HG03066 (cell line): ENCODE data around the gene DYNC1LI1.

Experiments used
- ATAC-seq: cut with Tn5 transposase; IDR thresholded peaks from one replicate; pipeline ENCODE4 v1.9.1; 2021; ENCODE audit warnings: low read depth; ENCODE audit not compliant: unreplicated experiment

Gene DYNC1LI1

DNA sequence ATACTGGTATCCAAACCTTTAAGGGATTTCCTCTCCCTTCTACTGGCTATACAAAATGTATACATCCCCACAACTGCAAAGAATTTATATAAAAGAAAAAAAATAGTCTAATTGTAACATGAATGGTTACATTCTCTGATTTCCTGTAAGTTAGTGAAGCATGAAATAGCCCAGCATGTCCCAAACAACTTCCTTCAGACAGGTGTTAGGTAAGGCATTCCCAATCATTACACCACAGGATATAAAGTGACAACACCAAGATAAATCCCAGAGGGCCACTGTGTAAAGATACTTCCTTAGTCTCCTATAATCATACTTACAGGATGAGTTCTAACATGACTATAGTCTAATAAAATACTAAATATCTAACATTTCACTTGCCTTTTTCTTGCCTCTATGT, 75.6 kb downstream of the DYNC1LI1 start:
- ATAC-seq = no peak

DNA sequence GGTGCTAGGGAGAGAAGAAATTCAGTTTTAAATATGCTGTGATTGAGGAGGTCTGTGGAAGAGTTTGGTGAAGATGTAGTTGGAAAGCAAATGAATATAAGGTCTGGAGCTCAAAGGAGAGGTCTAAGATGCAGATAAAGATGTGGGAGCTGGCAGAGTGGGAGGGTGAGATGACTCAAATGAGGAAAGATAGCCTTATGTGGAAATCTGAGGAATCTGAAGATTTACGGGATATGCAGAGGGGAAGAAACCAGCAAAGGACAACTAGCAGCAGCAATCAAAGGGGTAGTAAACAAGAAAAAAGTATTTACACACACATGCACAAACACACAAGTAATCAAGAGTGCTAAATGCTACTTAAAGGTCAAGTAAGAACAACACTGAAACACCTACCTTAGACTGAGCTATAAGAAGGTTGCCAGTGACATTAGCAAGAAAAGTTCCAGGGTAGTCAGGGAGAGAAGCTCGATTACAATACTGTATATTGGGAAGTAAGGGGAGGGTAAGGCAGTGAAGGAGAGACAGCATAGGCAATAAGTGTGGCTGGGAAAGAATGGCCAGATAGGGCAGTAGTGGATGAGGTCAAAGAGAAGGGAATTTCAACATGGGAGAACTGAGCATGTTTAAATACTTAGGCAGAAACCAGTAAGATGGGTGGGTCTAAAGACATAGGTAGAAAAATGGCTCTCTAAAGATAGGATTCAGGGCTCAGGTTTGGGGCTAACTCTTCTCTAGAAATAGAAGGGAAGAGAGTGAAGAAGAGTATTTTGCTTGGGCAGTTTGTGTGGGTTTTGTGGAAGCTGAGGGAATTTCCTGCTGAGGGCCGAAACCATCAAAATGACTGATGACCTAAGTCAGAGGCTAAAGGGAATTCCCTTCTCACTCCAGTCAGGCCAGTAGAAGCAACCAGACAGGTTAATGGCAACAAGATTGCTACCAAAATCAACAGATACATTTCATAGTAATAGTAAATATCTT, 76.9 kb downstream of the DYNC1LI1 start:
- peak; percentile 87 for ATAC-seq

DNA sequence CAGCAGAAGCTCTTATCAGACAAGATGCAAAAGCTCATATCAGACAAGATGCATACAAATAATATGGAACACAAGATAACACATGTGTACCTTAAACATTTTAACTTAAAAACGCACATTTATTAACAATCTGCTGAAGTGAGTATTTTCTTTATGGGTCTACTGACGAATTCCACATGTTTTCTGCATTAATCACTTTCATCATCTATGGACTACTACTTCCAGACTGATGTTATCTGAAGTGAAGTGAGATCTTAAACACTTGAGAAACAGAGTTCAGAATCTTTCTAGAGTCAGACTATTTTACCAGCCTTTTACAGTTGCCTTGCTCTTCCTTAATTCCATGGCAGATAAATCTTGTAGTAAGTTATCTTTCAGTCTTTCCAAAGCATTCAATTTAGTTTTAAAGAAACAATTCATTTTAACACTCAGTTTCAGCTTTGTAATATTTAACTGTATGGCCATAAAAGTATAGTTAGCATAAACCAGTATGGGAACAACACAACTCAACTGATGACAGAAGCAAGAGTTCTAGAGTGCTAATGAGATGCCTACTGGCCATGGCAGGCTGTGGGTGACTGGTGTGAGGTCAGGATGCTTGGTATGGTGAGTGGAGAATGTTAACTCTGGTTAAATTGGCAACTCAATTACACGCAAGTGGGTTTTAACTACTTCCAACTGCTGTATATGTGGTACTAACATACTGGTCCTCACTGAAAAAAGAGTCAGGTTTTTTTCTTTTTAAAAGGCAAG, 77.8 kb downstream of the DYNC1LI1 start:
- no peak for ATAC-seq

DNA sequence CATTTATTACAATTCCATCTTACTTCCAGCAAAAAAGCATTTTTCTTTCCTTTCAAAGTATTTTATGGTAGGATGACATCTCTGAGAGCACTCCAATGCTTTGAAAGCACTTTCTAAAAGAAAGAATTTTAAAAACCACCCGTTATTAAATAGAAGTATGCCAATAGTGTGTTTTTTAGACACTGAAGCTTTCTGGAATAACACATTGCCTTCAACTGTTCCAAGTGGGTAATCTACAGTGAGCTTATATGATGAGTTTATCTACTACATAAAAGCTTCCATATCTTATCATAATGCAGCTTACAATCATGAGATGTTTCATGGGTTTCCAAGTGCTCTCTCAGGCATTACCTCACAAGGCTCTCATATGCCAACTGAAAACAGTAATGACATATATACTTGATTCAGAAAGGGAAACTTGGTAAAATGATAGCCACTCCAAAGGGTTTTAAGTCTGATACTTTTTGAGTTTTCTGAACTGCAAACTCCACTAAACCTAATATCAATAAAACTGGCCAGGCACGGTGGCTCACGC, 82.1 kb downstream of the DYNC1LI1 start:
- no peak for ATAC-seq

DNA sequence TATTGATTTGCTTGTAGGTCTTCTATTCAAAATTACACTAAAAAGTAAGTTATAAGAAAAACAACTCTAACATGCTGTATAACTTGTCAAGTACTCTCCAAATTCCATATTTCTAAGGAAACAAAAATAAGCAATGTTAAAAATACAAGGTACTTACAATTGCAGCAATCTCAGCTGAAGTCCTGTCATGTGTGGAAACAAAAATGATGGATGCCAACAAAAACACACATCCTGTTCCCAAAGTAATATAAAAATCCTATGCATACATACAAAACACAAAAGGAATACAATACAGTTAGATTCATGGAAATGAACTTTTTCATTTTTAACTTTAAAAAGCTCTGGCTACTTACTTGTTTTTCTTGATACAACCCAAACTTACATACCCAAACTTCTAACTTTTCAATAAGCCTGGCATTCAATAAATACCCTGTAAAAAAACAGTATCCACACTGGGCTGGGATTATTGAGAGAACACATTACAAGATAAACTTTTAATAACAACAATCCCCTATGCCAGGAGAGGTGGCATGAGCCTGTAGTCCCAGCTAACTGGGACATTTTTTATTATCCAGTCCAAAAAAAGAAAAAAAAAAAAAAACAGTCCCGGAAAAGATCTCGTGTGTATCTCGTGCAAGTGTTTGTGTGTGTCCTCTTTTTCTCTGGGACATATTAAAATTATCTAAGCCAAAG, 82.7 kb downstream of the DYNC1LI1 start:
- ATAC-seq = no peak

DNA sequence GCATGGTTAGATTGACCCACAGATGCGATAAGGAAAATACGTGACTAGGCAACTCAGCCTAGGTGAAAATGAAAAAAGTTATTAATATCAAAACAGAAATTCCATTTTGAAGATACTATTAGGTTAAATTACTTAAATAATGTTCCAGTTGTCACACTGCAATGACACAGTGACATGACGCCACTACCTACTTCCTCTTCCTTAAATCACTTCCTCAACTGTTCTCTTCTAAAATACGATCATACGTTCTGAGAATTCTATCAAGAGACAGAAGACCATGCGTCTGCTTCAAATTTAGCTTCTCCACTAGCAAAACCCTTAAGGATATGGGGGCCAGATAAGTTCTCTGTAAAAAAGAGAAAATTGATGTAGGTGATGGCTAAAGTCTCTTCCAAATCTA, 86.2 kb downstream of the DYNC1LI1 start:
- no peak for ATAC-seq

DNA sequence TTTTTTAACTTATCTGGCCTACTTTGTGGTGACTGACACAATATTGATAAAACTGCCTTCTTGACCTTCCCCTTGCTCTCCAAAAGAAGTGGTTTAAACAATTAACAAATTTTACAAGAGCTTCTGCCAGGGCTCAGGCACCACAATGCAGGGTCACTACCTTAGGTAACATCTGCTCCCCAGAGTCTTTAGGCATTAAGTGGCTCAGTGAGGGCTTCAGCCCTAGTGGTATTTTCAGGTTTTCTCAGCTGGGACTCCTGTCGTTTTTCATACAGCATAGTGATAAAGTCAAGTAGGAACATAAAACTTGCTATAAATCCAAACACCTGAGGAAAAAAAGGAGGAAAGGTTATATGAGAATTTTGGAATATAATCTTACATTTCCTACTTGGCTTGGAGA, 86.9 kb downstream of the DYNC1LI1 start:
- ATAC-seq = no peak

DNA sequence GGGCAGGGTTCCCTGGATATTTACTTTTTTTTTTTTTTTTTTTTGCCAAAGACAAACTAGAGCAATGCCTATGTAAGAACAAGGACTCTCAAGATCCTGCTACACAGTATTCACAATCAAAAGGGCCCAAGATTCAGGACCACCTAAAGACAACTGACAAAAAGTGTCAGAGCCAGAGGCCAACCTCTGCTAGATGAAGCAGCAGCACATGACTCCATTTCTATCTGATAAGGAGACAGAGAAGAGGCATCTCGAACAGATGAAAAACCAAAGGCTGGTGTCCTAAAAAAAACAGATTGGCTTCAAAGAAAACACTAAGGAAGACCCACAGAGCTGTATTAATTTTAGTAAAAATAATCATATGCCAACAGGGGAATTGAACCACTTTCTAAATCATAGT, 88.0 kb downstream of the DYNC1LI1 start:
- ATAC-seq = no peak

DNA sequence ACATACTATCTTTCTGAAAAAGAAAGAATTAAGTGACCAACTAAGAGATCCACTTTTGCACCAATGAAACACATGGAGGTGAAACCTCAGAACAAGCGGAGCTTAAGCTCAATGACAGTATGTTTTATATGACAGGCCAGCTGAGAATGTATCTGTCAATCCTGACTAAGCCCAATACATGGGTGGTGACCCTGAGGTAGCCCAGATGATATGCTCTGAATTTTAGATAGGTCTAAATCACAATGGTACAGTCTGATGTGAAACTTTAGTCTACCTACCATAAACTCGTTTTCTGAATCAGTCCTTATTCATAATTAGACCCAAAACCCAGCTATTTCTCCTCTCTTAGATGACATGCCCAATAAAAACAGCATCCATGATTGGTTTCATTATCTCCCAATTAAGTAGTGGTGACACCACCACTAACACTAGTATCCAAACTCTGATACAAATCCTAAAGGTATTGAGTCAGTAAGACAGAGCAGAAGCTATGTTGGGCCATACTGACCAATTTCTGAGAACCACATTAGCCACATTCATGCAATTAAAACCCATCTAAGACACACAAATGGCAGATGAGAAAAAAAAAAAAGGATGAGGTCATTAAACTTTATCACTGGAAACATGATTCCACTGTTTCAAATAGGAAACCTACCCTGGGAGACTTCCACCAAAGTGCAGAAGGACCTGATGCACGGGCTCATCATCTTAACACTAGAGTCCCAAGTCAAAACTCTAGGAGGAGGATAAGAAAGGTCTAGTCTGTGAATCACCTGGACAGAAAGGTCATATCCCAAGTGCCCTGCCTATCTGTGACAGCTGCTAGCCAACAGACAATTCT, 88.6 kb downstream of the DYNC1LI1 start:
- no peak for ATAC-seq

DNA sequence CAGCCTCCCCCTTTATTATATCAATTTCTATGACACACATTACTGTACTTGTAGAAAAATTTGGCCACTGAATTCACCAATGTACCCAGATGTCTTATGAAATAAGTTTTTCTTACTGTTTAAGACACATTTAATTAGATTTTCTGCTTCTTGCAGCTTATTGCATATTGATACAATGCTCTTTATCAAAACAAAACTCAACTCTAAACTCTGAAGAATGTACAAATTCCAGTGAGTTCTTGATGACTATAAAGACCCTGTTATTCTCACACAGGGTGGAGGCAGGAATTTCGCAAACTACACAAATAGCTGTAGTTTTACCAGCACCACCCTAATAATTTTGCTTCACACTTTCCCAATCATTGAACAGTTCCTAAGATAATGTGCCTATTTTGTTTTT, 90.1 kb downstream of the DYNC1LI1 start:
- ATAC-seq = no peak
